HG03439 (cell line): ENCODE data around the gene TTC13.

ENCODE experiments used
- ATAC-seq: cut with Tn5 transposase; IDR thresholded peaks from one replicate; pipeline ENCODE4 v1.9.1; 2021; ENCODE audit warnings: mild to moderate bottlenecking, moderate library complexity; ENCODE audit not compliant: unreplicated experiment

TTC13 gene

DNA sequence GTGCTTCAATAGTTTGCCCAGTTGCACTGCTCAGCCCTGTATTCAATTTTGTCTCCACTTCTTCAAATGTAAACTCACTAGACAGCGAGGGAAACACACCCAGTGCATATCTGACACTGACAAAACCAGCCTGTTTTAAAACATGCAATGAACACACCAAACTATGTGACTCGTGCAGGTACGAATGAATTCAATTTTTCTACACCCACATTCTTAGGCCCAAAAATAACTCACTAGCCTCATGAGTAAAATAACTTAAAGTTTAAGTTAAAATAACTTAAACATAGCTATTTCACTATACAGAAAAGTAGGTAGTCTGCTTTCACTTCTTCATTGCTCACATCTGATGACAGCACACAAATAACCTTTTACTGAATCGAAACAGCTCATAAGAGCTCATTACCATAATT lies 21.1 kb downstream of the TTC13 start:
- ATAC-seq, result peak; percentile 83

DNA sequence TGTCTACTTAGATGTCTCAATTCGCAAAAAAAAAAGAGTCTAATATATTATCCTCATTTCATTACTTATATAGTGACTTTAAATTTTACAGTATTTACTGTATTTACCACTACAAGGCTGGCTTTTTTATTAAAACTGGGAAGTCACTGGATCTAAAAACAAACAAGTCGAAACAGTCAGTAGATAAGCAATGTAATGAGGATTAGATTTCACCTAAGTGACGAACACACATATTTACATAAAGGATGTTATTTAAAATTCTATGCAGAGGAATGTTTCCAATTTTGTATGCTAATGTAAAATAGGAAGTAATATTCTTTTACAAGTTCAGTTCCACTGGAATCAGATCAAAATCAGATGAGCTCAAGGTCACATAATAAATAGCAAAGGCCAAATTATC lies 28.3 kb downstream of the TTC13 start:
- no peak for ATAC-seq

DNA sequence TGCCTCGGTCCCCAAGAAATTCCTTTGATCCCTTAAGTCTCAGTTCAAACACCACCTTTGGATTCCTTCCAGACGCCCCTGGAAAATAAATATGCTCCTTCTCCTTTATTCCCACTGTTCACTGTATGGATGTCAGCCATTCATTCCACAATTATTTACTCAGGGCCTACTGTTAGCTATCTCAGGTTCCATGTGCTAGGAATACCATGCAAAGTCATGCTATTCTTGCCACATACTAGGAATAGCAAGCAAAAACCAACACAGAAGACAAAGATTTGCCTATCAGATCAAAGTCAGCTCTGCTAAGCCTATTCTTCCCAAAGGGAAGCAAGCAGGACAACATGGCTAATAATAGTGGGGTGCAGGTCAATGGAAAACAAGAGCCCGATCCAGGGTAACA lies 29.8 kb downstream of the TTC13 start:
- ATAC-seq, result no peak

DNA sequence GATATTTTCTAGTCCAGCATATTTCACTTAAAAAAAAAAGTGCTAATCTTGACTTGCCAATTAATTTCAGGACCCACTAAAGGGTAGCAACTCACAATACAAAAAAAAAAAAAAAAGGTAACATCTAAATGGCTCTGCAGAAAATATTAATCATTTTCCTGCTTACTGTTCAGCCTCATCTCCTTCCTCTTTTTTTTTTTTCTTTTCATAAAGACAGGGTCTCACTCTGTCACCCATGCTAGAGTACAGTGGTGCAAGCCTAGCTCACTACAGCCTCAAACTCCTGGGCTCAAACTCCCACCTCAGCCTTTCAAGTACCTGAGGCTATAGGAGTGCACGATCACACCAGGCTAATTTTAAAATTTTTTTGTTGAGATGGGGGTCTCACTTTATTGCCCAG lies 30.4 kb downstream of the TTC13 start:
- ATAC-seq, result no peak

DNA sequence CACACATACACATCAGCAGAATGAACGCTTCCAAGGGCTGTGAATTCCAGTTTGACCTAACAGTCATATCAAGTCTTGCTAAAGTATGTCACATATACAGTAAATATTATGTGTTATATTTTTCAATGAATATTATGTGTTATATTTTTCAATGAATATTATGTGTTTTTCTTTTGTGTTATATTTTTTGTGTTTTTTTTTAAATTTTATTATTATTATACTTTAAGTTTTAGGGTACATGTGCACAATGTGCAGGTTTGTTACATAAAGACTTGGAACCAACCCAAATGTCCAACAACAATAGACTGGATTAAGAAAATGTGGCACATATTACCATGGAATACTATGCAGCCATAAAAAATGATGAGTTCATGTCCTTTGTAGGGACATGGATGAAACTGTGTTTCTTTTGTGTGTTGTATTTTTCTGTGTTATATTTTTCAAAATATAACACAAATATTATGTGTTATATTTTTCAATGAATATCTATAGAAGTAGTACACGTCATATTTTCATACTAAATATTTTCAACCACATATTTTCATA lies 35.5 kb downstream of the TTC13 start:
- ATAC-seq, result no peak

DNA sequence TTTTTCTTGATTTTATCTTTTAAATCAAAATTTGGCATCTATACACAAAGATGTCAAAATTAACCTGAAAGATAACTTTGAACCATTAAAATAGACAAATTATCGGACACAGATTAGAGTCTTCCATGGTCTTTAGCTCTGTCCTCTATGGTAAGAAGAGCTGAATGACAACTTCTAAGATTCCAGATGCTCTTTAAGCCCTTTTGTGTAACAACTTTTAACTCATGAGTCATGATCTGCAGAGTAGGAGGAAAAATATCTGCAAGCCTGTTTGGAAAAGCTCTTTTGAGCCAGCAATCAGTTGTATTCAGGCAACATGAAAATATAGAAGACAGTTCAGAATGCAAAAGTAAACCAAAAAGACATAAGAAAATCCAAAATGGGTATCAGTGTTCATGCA lies 37.8 kb downstream of the TTC13 start:
- no peak for ATAC-seq

DNA sequence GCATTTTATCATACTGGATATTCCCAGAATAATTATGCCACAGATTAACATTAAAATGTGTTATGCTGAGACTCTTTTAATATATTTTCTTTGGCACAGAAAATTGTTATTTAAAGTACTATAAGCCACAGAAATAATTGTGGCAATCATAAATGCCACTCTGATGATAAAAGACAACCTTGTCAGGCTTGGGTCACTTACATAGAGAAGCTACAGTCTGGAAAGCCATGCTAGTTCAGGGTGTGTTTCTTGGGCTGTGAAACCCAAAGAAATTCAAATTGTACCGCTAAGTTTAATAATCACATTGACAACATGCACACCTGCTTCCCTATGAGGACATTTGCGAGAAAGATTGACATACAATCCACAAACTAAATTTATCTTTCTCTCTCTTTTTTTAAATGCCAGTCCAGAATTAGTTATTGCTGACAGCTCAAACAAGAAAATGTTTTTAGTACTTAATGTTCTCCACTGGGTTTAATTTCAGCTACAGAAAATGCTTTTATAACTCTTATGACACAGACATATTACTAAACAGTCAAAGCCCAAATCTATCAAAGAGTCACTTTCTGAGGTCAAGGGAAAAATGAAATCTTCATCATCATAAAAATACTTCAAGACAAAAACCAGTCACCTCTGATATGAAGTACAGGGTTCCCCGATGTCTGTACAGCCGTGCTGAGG lies 38.7 kb downstream of the TTC13 start:
- no peak for ATAC-seq

DNA sequence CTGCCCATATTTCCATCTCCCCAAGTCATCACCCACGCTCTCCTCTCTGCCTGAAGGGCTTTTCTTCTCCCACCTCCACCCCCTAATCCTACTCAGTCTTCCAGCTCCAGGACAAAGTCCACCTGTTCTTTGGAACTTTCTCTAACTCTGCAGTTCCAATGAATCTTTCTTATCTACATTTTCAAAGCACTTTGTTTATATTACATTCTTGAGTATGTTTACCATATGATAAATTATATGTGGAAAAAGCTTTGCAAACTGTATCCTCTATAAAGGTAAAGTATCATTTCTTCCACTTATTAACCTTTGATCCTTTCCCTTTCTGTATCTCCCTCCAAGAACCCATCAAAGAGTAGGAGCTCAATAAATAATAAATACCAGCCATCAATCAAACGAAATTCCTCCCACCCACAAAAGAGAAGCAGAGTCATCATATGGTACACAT lies 39.7 kb downstream of the TTC13 start:
- no peak for ATAC-seq

DNA sequence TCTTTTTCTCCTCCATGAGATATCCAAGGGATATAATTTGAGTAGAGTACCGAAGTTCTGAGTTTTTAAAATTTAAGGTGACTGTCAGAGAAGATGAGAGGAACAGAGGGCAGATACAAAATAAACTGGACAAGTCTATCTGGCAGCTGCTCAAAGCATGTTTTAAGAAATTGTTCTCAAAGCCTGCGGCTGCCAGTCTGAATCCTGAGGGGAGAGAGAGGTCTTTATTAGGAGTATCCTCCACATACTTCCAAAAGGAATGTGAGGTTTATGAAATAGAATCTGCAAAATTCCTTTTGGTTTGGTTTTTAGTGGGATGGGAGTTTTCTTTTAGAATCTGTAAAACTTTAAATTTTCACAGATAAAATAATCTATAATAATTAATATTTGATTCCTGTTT lies 41.3 kb downstream of the TTC13 start:
- ATAC-seq, result no peak

DNA sequence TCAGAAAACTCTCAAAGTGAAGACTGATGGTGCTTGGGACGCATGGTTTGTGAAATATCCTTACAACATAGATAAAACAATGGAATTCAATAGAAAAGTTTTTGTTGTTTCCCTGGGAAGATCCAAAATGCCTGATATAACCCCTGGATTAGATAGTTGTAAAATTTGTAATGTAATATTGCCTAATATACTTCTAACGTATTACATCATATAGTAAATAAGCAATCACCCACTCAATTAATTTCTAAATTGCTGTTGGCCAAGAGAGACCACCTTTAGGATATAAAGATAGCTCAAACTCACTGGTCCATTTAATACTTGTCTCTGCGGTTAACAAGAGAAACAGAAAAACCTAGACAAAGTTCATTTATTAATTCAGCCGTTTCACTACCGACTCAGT lies 42.2 kb downstream of the TTC13 start:
- no peak for ATAC-seq

DNA sequence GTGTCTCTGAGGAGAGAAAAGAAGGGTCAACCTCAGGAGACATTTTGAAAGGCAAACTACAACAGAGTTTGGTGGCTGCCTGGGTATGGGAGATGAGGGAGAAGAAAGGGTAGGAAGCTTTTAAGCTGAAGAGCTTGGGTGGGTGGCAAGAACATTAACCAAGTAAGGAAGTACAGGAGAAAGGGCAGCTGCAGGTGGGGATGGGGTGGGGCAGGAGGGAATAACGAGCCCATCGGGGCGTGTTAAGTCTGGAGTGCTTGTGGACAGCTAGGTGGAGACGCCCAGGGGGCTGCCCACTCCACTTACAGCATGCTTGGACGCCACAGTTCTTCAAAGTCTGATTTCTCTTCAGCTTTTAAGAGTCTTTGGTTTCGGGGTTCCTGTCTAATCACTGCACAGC lies 42.8 kb downstream of the TTC13 start:
- ATAC-seq, result no peak

DNA sequence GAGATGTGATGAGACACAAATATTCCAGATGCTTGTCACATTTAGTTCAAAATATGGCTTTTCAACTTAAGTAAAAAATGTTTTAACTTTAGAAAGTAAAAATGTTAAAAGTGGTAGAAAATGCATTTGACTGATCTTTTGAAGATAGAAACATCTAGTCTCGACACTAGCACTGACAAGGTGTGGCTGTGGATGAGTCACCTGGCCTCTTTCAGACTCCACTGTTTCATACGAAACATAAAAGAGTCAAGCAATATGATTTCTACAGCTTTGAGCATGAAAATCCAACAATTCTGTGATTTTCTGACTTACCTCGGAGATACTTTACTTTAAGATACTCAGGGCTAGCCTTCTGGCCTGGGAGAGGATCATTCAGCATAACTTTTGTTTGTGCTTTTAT lies 47.7 kb downstream of the TTC13 start:
- ATAC-seq, result no peak

DNA sequence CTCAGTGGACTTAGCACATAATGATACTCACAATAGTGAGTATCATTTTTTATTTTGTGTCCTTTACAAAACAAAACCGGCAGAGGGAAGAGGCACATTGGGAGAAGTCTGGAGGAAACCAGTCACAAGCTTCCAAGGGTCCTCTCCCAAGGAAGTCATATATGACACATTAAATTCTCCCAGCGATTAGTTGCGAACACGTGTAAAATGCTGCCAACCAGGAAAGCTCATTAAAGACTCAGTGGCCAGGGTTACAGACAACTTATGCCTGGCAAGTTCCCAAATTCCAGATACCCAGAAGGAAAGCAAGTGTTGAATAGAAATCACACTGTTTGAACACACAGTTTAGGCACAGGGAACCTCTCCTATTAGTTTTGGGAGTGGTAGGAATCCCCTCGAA lies 52.5 kb downstream of the TTC13 start:
- ATAC-seq, result no peak

DNA sequence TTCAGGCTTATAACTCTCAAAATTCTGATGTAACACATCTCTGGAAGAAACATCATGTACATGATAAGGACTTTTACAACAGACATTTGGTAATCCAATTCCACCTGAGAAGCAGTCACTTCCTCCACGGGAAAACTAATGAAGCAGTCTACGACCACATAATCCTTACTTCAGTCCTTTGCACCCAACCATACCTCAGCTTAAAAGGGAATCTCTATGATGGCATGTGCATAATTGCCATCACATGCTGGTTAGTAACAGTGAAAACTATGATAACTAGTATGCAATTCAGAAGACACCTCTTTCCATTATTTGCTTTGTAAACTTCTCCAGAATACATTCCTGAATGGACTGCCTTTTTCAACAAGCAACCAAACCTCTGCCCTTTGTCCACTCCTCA lies 53.1 kb downstream of the TTC13 start:
- no peak for ATAC-seq

DNA sequence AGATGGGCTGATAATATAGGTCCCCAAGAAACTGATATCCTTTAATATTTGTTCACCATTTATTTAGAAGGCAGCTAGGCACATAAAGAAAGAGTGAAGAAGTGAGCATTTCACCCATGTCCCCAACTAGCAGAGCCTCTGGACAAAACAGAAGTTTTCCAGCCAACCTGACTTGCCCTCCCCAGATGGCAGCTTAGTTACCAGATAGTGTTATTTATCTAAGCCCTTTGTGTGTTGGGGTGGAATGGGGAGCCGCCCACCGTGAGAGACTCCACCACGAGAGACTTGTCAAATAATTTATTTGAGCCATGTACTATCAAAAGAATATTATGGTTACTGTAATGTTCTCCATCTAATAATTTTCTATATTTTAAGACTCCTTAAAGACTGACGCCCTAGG lies 55.5 kb downstream of the TTC13 start:
- no peak for ATAC-seq

DNA sequence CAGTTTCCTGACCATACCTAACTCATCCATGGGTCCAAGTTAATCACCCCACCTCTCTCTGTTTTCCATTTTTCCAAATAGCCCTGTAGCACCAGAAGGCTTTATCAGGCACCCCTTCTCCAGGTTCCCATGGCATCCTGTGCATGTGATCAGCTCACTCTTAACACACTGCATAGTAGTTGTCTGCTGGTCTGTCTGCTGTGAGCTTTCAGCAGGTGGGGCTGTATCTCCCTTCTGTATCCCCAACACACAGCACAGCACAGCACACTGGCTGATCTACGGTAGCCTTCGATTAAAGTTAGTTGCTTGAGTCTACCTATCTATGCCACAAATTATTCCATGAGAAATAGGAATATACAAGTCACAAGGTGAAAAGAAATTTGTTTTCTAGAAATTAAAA lies 56.0 kb downstream of the TTC13 start:
- no peak for ATAC-seq

DNA sequence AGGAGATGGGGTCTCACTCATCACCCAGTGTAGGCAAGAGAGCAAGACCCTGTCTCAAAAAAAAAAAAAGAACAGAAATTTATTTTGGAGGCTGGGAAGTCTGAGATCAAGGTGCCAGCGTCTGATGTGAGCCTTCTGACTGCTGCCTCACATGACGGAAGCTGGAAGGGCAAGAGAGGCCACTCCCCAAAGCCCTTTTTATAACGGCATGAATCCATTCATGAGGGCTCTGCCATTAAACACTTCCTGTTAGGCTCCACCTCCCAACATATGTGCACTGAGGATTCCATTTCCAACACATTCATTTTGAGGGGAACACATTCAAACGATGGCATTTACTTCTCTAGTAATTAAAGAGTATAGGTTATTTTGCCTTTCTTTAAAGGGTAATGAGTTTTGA lies 59.5 kb downstream of the TTC13 start:
- no peak for ATAC-seq

DNA sequence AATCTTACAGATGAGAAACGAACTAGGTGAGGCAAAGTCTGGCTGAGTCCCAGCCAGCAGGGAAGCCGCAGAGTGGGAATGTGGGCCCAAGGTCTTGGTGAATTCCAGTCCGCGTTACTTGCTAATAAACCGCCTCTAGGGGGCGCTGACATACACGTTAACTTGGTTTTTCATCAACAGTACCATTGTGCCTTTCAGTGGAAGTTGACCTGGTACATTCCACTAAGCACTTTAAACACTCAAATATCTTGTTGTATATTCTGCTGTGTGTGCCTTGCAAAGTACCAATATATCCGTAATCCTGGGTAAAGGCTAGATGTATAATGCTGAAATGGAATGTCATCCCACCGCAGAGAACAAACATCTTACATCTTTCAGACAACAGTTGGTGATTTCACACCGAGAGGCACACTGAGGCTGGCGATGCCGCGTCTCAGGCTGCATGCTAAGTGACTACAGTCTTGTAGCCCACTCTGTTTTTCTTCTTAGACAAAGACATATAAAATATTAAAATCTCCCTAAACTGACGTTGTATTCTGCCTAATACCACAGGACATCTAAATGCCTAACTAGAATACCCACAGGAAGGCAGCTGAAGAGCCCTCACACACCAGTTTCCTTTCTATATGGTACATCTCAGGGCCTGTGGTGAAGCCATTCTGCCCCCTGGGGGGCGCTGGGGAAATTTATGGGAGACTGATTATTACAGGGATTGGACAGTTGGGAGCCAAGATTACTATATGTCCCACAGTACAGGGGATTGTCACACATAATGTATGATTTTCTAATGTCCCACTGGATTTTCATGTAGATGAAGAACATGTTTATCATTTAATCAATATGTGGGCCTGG lies 61.2 kb downstream of the TTC13 start:
- no peak for ATAC-seq

DNA sequence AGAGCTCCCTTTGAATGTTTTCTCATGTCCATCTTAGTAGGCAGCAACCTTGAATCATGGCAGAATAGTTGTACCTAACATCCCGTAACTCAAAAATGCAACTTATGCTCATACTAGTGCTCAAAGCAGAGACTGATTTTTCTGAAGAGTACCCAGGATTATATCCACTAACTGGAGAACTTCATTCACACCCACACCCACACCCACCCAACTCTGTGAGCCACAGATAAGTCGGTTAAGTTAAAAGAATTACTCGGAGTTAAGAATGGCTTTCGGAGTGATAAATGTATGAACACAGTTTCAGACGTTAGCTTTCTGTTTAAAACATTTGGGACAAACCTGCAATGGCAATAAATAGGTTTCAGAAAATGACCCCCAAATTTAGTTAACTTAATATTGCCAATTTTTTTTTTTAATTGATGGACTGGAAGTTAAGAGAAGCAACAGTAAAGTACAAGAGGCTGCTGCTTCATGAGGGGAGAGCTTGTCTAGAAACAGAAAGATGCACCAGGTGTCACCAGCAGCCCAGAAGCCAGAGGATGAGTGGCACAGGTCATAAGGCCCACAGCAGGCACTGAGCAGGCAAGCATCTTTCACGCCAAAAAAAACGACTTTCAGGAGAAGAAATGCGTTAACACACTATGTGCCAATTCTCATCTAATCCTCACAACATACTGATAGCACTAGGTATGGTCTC lies 61.9 kb downstream of the TTC13 start:
- ATAC-seq, result no peak

DNA sequence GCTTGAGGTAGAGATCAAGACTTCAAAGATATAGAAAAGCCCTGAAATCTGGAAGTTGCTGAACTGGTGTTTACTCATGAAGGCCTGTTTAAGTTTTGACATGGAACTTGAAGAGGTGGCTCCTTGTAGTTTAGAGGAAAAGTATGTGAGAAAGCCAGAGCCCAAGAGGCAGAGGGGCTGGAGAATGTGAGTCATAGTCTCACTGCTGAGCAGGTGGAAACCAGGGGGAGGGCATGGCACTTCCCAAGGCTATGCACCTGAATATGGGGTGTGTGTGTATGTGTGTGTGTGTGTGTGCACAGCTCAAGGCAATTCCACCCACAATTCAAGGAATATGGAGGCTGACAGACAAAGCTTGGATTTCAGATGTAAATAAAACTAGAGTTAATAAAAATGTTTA lies 63.6 kb downstream of the TTC13 start:
- ATAC-seq, result no peak

DNA sequence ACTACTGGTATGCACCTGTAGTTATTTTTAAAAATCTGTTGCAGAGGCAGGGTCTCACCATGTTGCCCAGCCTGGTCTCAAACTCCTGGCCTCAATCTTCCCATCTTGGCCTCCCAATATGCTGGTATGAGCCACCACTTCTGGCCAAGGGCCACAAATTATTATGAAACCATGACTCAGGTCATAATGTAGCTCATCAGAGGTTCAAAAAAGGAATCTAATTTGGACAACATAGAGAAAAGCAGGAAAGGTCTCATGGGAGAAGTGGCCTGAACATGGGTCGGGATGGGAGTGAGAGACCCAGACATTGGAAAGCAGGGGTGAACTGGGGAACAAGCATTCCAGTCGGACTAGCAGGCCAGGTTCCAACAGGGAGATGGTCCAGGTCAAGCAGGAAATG lies 65.2 kb downstream of the TTC13 start:
- no peak for ATAC-seq

DNA sequence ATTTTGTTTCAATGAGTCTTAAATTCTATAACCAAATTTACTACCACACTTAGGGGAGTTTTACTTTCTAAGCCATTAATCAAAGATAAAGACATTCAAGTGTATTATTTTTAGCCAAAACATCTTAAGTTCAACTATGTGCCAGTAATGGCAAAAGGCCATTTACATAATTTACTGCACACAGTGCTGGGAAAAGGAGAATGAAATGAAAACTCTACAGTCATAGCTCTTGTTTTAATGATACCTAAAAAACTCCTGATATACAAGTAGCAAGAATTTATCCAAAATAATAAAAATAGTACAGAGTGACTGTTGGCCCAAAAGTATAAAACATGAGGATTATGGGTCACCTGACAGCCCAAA lies 67.9 kb downstream of the TTC13 start:
- ATAC-seq, result no peak
